ENCODE measurements around the gene CXorf58. TPM values are rescaled to one million over a fixed set of nuclear protein-coding genes. Genes with fewer than 3 reads are reported as not detected.

The CXorf58 gene
- total RNA-seq, 1 experiment from 2014 or later, result not detected

DNA sequence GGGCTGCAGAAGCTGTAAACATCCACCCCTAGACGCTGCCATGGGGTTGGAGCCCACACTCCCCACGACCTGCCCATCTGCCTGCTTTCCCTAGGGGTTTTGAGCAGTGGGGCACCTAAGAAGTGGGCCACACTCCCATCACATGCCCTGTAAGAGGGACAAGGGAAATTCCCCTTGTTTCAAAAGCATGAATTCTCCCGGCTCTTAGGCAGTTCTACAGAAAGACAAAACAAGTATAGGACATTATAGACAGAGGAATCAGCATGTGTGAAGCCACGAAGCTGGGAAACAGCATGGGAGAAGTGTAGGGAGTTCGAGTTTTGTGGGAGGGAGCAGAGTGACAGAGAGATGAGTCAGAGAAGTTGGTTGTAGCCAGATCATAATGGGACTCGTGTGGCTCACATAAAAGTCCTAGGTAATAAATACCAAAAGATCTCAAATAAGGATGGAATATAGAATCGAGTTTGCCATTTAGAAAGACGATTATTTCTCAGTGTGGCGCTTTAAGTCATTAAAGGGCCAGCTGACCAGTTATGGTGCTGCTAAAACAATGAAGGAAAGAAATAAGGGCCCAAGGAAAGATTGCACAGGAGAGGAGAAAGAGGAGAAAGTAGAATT is 24.0 kb upstream of the CXorf58 start:
- BruUV-seq (replicated peaks), result no TSS peak
- H3K9me2 ChIP-seq (ENCODE audit: insufficient read depth), result no peaks in the 10 kb centered on the region
- peak overlapping the region; percentile 88 for H3K27ac ChIP-seq (ENCODE audit: low read depth, low read length)
- TF ChIP-seq POLR2A (IDR thresholded peaks at IDR 0.05; ENCODE audit: borderline replicate concordance, extremely low read depth, insufficient read depth, insufficient read length), result peak; percentile 28
- TF ChIP-seq SP1 (IDR thresholded peaks at IDR 0.05; ENCODE audit: low read depth), result no peak
- peaks cover 55 to 62% of the 10 kb centered on the region in 2 experiments for H3K4me1 ChIP-seq (ENCODE audit: control insufficient read depth in 1 of 2, insufficient read depth in 2 of 2, low read length in 2 of 2)
- ChIA-PET POLR2A (interaction anchor here (1.9 to 2.0 kb wide), 2 partner anchors 83 to 101 kb away, joined by 4 to 6 read pairs; partner anchors contain the start of gene SAT1), RAD21 (ENCODE audit: low non-redundant PET in 1 of 2, low total read pairs in 2 of 2, uncharacterized antibody in 2 of 2, unreplicated experiment in 2 of 2) (interaction anchor here in 1 of 2 experiments (0.6 kb wide), 2 partner anchors 16 to 55 kb away, joined by 3 read pairs; no protein-coding TSS in a partner anchor), CTCF (no interaction called here)
- H3K4me2 ChIP-seq (ENCODE audit: low read length), result peak overlapping the region; percentile 68
- DNase-seq (ENCODE audit: low read depth, low spot score) (peak; percentile 66), ATAC-seq (peak; percentile 82)
- no peaks in the 10 kb centered on the region for H3K9me3 ChIP-seq (ENCODE audit: control insufficient read depth in 1 of 2, insufficient read depth in 1 of 2, low read depth in 1 of 2, low read length in 2 of 2)
- H3K27me3 ChIP-seq (ENCODE audit: insufficient read depth, low read length), result no peaks in the 10 kb centered on the region
- H3K4me3 ChIP-seq (replicated peaks in 1 of 2; ENCODE audit: low read depth in 1 of 2, low read length in 2 of 2), result peak overlapping the region in 1 of 2 experiments; percentile 24; a peak in 3 of 4 replicates
- no peaks in the 10 kb centered on the region for H3K79me2 ChIP-seq (ENCODE audit: insufficient read depth, low read length)
- peak overlapping the region; percentile 66 for H3K9ac ChIP-seq (ENCODE audit: low read length)
- H4K20me1 ChIP-seq (ENCODE audit: insufficient read depth), result no peaks in the 10 kb centered on the region
- intact Hi-C loops (cut with micrococcal nuclease), result no loop called here
- H2AFZ ChIP-seq (ENCODE audit: low read depth, low read length, poor library complexity, severe bottlenecking), result no peak overlapping the region
- H3K36me3 ChIP-seq (ENCODE audit: control insufficient read depth in 1 of 2, insufficient read depth in 2 of 2, low read length in 2 of 2), result no peaks in the 10 kb centered on the region

DNA sequence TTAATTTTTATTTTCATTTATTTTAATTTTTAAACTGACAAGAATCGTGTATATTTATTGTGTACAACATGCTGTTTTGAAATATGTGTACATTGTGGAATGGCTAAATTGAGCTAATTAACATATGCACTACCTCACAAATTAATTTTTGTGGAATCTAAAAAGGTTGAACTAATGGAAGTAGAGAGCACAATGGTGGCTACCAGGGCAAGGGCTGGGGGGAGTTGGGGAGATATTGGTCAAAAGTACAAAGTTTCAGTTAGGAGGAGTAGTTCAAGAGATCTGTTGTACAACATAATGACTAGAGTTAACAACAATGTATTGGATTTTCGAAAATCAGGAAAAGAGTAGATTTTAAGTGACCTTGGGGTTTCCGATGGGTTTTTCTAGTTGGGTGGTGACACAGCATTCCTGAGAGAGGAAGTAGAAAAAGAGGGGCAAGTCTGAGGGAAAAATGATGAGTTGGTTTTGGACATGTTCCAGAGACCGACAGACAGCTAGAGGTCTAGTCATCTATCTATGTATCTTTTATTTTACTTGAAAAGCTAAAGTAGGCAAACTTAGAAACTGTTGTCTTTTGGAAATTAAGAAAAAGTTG is 23.3 kb upstream of the CXorf58 start:
- no peak for ATAC-seq
- CTCF ChIA-PET, result no interaction called here
- no peak for TF ChIP-seq ZNF274 (IDR thresholded peaks at IDR 0.05; ENCODE audit: low read depth, low read length)
- TF ChIP-seq SP1 (IDR thresholded peaks at IDR 0.05; ENCODE audit: low read depth), result no peak
- no peak for TF ChIP-seq FOSL1 (IDR thresholded peaks at IDR 0.05; ENCODE audit: low read depth)
- TF ChIP-seq, protein P1, sequence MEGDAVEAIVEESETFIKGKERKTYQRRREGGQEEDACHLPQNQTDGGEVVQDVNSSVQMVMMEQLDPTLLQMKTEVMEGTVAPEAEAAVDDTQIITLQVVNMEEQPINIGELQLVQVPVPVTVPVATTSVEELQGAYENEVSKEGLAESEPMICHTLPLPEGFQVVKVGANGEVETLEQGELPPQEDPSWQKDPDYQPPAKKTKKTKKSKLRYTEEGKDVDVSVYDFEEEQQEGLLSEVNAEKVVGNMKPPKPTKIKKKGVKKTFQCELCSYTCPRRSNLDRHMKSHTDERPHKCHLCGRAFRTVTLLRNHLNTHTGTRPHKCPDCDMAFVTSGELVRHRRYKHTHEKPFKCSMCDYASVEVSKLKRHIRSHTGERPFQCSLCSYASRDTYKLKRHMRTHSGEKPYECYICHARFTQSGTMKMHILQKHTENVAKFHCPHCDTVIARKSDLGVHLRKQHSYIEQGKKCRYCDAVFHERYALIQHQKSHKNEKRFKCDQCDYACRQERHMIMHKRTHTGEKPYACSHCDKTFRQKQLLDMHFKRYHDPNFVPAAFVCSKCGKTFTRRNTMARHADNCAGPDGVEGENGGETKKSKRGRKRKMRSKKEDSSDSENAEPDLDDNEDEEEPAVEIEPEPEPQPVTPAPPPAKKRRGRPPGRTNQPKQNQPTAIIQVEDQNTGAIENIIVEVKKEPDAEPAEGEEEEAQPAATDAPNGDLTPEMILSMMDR (IDR thresholded peaks at IDR 0.05 in 2 of 3, conservative IDR thresholded peaks at IDR 0.05 in 1 of 3; ENCODE audit: borderline replicate concordance in 1 of 3, insufficient read depth in 1 of 3, low read depth in 2 of 3, low read length in 2 of 3), result no peak
- TF ChIP-seq, protein P2, sequence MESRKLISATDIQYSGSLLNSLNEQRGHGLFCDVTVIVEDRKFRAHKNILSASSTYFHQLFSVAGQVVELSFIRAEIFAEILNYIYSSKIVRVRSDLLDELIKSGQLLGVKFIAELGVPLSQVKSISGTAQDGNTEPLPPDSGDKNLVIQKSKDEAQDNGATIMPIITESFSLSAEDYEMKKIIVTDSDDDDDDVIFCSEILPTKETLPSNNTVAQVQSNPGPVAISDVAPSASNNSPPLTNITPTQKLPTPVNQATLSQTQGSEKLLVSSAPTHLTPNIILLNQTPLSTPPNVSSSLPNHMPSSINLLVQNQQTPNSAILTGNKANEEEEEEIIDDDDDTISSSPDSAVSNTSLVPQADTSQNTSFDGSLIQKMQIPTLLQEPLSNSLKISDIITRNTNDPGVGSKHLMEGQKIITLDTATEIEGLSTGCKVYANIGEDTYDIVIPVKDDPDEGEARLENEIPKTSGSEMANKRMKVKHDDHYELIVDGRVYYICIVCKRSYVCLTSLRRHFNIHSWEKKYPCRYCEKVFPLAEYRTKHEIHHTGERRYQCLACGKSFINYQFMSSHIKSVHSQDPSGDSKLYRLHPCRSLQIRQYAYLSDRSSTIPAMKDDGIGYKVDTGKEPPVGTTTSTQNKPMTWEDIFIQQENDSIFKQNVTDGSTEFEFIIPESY (IDR thresholded peaks at IDR 0.05; ENCODE audit: extremely low read depth, insufficient replicate concordance, low read length), result no peak
- TF ChIP-seq CEBPB (IDR thresholded peaks at IDR 0.05; ENCODE audit: low read depth), result no peak
- no peak for TF ChIP-seq CBX3 (IDR thresholded peaks at IDR 0.05; ENCODE audit: low read depth)
- no peak for TF ChIP-seq EZH2 (IDR thresholded peaks at IDR 0.05)
- no peak for TF ChIP-seq TCF7L2 (IDR thresholded peaks at IDR 0.05; ENCODE audit: borderline replicate concordance, extremely low read depth, insufficient read depth, insufficient read length)
- no peak for TF ChIP-seq ELF1 (IDR thresholded peaks at IDR 0.05; ENCODE audit: borderline replicate concordance, low read depth)
- TF ChIP-seq SIN3A (IDR thresholded peaks at IDR 0.05; ENCODE audit: low read depth), result no peak
- no peak for TF ChIP-seq EGR1 (IDR thresholded peaks at IDR 0.05; ENCODE audit: low read depth)
- no peak for TF ChIP-seq SRF (IDR thresholded peaks at IDR 0.05; ENCODE audit: low read depth)
- no peak for TF ChIP-seq JUND (IDR thresholded peaks at IDR 0.05)

More for the DNA sequence above, 23.3 kb upstream of the CXorf58 start:
- Histone ChIP-seq H2AFZ (ENCODE audit: low read depth, low read length, poor library complexity, severe bottlenecking) (no peak overlapping the region), H4K20me1 (ENCODE audit: insufficient read depth) (no peaks in the 10 kb centered on the region), H3K9me2 (ENCODE audit: insufficient read depth) (no peaks in the 10 kb centered on the region), H3K27me3 (ENCODE audit: insufficient read depth, low read length) (no peaks in the 10 kb centered on the region), H3K79me2 (ENCODE audit: insufficient read depth, low read length) (no peaks in the 10 kb centered on the region), H3K4me3 (replicated peaks in 1 of 2; ENCODE audit: low read depth in 1 of 2, low read length in 2 of 2) (peak overlapping the region in 1 of 2 experiments; percentile 24; a peak in 3 of 4 replicates), H3K9me3 (ENCODE audit: control insufficient read depth in 1 of 2, insufficient read depth in 1 of 2, low read depth in 1 of 2, low read length in 2 of 2) (no peaks in the 10 kb centered on the region), H3K4me1 (ENCODE audit: control insufficient read depth in 1 of 2, insufficient read depth in 2 of 2, low read length in 2 of 2) (peaks cover 59 to 68% of the 10 kb centered on the region in 2 experiments), H3K9ac (ENCODE audit: low read length) (peak overlapping the region; percentile 66), H3K4me2 (ENCODE audit: low read length) (peak overlapping the region; percentile 68), H3K36me3 (ENCODE audit: control insufficient read depth in 1 of 2, insufficient read depth in 2 of 2, low read length in 2 of 2) (no peaks in the 10 kb centered on the region), H3K27ac (ENCODE audit: low read depth, low read length) (peak overlapping the region; percentile 88)
- POLR2A ChIA-PET, result interaction anchor here (1.9 to 2.0 kb wide), 2 partner anchors 84 to 102 kb away, joined by 4 to 6 read pairs; partner anchors contain the start of gene SAT1
- DNase-seq (ENCODE audit: low read depth, low spot score), result no peak
- BruUV-seq (replicated peaks), result TSS peak; percentile 77
- intact Hi-C loops (cut with micrococcal nuclease), result no loop called here
- RAD21 ChIA-PET (ENCODE audit: low non-redundant PET in 1 of 2, low total read pairs in 2 of 2, uncharacterized antibody in 2 of 2, unreplicated experiment in 2 of 2), result interaction anchor here in 1 of 2 experiments (0.6 kb wide), 2 partner anchors 16 to 55 kb away, joined by 3 read pairs; no protein-coding TSS in a partner anchor

Measured in HCT116 (cell line).